WI38 (cell line): ENCODE data around the gene MRPL28.
A peak's percentile ranks its signal among the peaks of the same experiment; 100 is the strongest.

Experiments used
- H3K4me3 ChIP-seq: 2 replicates; pipeline ENCODE4 v1.5.1; 2011; ENCODE audit warnings: low read depth, mild to moderate bottlenecking, control low read depth, low read length
- TF ChIP-seq, protein P1 (sequence below): IDR thresholded peaks from 2 replicates; pipeline ENCODE4 v1.5.1; 2012; ENCODE audit warnings: low read depth, mild to moderate bottlenecking, control low read depth, low read length

The MRPL28 gene

DNA sequence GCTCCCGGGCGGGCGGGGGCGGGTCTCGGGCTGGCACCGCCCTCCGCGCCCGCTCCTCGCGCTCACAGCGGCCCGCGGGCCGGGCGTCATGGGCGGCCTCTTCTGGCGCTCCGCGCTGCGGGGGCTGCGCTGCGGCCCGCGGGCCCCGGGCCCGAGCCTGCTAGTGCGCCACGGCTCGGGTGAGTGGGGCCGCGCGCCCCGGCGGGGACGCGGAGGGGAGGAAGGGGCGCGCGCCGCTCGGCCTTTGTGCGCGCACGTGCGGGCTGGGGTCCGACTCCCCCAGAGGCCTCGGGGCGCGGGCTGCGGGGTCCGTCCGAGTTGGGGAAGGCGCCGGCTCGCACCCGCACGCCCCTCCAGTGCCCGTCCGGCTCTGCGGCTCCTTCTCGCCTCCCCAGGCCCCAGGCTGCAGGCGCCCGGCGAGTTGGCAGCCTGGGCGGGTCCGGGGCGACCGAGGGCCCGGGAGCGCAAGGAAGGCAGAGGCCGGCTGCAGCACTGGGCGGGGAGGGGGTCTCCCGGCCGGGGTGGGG is 26.9 kb upstream of the MRPL28 start, which contains the start of gene NME4:
TSS of gene NME4 (plus strand) at position 65 of the 527 bp plus-strand sequence. CDS start at position 89, 24 bp downstream.
- peak within 1 kb of the TSS; percentile 63 for H3K4me3 ChIP-seq
- TF ChIP-seq, protein P1, sequence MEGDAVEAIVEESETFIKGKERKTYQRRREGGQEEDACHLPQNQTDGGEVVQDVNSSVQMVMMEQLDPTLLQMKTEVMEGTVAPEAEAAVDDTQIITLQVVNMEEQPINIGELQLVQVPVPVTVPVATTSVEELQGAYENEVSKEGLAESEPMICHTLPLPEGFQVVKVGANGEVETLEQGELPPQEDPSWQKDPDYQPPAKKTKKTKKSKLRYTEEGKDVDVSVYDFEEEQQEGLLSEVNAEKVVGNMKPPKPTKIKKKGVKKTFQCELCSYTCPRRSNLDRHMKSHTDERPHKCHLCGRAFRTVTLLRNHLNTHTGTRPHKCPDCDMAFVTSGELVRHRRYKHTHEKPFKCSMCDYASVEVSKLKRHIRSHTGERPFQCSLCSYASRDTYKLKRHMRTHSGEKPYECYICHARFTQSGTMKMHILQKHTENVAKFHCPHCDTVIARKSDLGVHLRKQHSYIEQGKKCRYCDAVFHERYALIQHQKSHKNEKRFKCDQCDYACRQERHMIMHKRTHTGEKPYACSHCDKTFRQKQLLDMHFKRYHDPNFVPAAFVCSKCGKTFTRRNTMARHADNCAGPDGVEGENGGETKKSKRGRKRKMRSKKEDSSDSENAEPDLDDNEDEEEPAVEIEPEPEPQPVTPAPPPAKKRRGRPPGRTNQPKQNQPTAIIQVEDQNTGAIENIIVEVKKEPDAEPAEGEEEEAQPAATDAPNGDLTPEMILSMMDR = no peak

DNA sequence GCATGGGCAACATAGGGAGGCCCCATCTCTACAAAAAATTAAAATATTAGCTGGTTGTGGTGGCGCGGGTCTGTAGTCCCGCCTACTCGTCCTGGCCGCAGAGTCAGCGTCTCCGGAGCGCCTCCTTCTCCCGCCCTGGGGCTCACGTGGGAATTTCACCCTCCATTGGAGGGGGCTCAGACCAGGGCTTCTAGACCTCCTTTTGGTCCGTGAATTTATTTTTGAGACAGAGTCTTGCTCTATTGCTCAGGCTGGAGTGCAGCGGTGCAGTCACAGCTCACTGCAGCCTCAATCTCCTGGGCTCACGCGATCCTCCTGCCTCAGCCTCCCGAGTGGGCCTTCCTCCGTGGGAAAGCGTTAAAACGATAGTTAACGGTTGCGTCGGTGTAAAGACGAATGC is 26.3 kb upstream of the MRPL28 start:
- peak overlapping the region; percentile 57 for H3K4me3 ChIP-seq
- TF ChIP-seq, protein P1 = no peak

DNA sequence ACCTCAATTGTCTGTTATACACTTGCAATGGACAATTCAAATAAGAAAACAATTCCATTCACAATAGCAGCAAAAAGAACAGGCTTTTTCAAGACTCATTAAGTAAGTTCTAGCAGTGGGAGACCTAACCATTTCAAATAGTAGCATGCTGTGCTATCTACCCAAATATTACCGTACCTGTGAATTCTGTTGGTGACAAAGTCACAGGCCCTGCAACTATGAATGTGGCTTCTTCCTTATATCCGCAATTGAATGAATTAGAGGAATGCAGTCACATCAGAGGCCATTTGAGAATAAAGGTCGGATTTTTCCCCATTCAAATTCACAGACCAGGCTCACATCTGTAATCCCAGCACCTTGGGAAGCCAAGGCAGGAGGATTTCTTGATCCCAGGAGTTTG is 25.9 kb upstream of the MRPL28 start:
- peak overlapping the region; percentile 57; the same call in 1 of the 2 replicates for H3K4me3 ChIP-seq
- TF ChIP-seq, protein P1 = no peak

DNA sequence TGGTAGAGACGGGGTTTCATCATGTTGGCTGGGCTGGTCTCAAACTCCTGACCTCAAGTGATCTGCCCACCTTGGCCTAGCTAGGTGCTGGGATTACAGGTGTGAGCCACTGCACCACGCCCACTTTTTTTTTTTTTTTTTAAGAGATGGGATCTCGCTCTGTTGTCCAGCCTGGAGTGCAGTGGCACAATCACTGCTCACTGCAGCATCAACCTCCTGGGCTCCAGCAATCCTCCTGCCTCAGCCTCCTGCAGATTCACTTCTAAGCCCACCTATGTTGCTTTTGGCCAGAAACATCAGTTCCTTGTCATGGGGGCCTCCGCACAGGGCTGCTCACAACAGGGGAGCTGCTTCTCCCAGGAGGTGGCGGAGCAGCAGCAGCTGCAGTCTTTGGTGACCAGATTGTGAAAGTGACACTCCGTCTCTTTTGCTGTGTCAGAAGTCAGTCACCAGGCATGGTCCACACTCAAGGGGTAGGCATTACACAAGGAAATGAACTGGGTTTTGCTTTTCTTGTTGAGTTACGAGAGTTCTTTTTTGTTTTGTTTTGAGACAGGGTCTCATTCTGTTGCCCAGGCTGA is 22.2 kb upstream of the MRPL28 start:
- no peak overlapping the region for H3K4me3 ChIP-seq
- TF ChIP-seq, protein P1 = no peak

DNA sequence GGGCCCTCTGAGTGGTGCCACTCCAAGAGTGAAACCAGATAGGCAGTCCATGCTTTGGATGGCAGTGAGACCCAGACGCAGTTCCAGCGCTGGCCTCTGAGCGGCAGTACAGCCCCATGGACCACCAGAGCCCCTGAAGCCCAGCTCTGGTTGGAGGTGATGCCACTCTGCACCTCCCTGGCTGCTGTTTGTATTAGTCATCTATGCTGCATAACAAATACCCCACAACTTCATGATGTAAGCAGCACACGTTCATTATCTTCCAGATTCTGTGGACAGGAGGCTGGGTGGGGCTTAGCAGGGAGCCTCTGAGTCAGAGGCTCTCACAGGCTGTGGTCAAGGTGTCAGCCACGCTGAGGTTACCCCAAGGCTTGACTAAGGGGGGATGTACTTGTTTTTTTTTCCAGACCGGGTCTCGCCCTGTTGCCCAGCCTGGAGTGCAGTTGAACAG is 21.6 kb upstream of the MRPL28 start:
- no peak overlapping the region for H3K4me3 ChIP-seq
- TF ChIP-seq, protein P1 = peak; percentile 98

DNA sequence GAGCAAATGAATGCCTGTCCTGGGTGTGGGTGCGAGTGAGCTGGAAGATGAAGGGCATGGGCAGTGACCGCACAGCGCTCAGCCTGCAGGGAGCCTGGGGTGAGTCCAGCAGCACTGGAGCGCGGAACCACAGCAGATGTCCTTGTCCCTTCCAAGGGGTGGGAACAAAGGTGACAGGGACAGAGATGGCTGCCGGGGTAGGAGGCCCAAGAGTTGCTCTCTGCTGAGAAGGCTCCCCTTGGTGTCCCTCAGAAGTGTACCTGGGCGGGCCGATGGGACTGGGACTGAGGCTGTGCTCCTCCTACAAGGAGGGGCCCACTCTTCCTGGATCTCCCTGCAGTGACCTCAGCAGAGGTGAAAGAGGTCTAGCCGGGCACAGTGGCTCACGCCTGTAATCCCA is 19.0 kb upstream of the MRPL28 start:
- TF ChIP-seq, protein P1 = no peak
- no peak overlapping the region for H3K4me3 ChIP-seq
